GM23338 (cell line): ENCODE results near the gene F8.

Source experiments
- CREB1 ChIP-seq: fragments of 250-450 bp; sonication (Bioruptor Pico); IDR thresholded peaks from 2 replicates; pipeline ENCODE4 v1.5.0; 2020; ENCODE audit warnings: low read depth, mild to moderate bottlenecking, moderate library complexity
- EZH2 ChIP-seq: fragments of 200-600 bp; sonication (generic); IDR thresholded peaks from one replicate; pipeline ENCODE4 v1.8.0; 2017; ENCODE audit warnings: antibody characterized with exemption, mild to moderate bottlenecking, low read depth; ENCODE audit not compliant: unreplicated experiment
- EZH2phosphoT487 ChIP-seq: fragments of 200-600 bp; sonication (generic); IDR thresholded peaks from one replicate; pipeline ENCODE4 v1.8.1; 2018; ENCODE audit warnings: antibody characterized with exemption; ENCODE audit not compliant: unreplicated experiment
- JUNB ChIP-seq: IDR thresholded peaks from one replicate; pipeline ENCODE4 v1.6.1; 2016; ENCODE audit warnings: antibody characterized with exemption; ENCODE audit not compliant: unreplicated experiment
- POLR2AphosphoS5 ChIP-seq: IDR thresholded peaks from 2 replicates; pipeline ENCODE4 v1.6.1; 2016; ENCODE audit warnings: antibody characterized with exemption, low read depth
- ZNF331 ChIP-seq: fragments of 250-450 bp; sonication (Bioruptor Pico); IDR thresholded peaks from 2 replicates; pipeline ENCODE4 v1.5.0; 2020; ENCODE audit warnings: low read depth, mild to moderate bottlenecking, moderate library complexity
- TF ChIP-seq, protein P1 (sequence below), 2 experiments: fragments of 200-600 bp in 1 of 2; sonication (generic) in 1 of 2; conservative IDR thresholded peaks; 2 replicates each; pipeline versions ENCODE4 v1.5.1 to v1.6.1; 2016 to 2017; ENCODE audit warnings: antibody characterized with exemption in 2 of 2, low read depth in 2 of 2, mild to moderate bottlenecking in 2 of 2, moderate library complexity in 1 of 2
- TF ChIP-seq, protein P2 (sequence below): IDR thresholded peaks from one replicate; pipeline ENCODE4 v1.6.1; 2018; ENCODE audit warnings: antibody characterized with exemption; ENCODE audit not compliant: unreplicated experiment
- TF ChIP-seq, protein P3 (sequence below): fragments of 250-450 bp; sonication (Bioruptor Pico); IDR thresholded peaks from 2 replicates; pipeline ENCODE4 v1.5.0; 2020; ENCODE audit warnings: mild to moderate bottlenecking, moderate library complexity

DNA sequence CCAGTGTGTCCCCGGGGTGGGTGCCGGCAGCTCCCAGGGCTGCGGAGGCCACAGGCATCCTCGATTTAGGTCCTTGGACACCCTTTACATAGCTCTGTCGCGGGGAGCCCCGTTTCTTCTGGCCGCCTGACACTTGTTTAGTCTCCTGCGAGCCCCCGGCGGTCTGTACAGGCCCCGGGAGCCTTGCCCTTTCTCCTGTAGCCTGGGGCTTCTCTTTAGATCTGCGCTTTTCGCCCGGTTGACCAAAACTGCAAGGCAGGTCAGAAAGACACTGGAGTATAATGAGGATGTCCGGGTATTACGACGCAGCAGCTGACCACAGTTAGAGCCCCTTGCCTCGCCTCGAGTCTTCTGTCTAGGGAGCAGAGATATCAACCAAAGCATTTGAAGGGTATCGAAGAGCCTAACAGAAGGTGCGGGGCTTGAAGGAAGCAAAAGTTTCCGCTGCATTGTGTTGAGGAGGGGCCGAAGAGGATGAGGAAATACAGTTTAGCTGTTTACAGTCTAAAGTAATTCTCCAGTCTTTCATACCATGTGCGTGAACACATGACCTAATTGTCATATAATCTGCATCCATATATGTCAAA is 49.3 kb upstream of the F8 start:
- TF ChIP-seq, protein P1, sequence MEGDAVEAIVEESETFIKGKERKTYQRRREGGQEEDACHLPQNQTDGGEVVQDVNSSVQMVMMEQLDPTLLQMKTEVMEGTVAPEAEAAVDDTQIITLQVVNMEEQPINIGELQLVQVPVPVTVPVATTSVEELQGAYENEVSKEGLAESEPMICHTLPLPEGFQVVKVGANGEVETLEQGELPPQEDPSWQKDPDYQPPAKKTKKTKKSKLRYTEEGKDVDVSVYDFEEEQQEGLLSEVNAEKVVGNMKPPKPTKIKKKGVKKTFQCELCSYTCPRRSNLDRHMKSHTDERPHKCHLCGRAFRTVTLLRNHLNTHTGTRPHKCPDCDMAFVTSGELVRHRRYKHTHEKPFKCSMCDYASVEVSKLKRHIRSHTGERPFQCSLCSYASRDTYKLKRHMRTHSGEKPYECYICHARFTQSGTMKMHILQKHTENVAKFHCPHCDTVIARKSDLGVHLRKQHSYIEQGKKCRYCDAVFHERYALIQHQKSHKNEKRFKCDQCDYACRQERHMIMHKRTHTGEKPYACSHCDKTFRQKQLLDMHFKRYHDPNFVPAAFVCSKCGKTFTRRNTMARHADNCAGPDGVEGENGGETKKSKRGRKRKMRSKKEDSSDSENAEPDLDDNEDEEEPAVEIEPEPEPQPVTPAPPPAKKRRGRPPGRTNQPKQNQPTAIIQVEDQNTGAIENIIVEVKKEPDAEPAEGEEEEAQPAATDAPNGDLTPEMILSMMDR (conservative IDR thresholded peaks at IDR 0.05; ENCODE audit: low read depth in 2 of 2): no peak
- TF ChIP-seq POLR2AphosphoS5 (0 out of 2 replicates have a peak, but pooled peaks have one; percentile 4), EZH2 (no peak), EZH2phosphoT487 (no peak), CREB1 (CRISPR knock-in tag) (no peak), ZNF331 (CRISPR knock-in tag) (no peak), JUNB (no peak)
- TF ChIP-seq, protein P2, sequence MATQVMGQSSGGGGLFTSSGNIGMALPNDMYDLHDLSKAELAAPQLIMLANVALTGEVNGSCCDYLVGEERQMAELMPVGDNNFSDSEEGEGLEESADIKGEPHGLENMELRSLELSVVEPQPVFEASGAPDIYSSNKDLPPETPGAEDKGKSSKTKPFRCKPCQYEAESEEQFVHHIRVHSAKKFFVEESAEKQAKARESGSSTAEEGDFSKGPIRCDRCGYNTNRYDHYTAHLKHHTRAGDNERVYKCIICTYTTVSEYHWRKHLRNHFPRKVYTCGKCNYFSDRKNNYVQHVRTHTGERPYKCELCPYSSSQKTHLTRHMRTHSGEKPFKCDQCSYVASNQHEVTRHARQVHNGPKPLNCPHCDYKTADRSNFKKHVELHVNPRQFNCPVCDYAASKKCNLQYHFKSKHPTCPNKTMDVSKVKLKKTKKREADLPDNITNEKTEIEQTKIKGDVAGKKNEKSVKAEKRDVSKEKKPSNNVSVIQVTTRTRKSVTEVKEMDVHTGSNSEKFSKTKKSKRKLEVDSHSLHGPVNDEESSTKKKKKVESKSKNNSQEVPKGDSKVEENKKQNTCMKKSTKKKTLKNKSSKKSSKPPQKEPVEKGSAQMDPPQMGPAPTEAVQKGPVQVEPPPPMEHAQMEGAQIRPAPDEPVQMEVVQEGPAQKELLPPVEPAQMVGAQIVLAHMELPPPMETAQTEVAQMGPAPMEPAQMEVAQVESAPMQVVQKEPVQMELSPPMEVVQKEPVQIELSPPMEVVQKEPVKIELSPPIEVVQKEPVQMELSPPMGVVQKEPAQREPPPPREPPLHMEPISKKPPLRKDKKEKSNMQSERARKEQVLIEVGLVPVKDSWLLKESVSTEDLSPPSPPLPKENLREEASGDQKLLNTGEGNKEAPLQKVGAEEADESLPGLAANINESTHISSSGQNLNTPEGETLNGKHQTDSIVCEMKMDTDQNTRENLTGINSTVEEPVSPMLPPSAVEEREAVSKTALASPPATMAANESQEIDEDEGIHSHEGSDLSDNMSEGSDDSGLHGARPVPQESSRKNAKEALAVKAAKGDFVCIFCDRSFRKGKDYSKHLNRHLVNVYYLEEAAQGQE: no peak
- TF ChIP-seq, protein P3, sequence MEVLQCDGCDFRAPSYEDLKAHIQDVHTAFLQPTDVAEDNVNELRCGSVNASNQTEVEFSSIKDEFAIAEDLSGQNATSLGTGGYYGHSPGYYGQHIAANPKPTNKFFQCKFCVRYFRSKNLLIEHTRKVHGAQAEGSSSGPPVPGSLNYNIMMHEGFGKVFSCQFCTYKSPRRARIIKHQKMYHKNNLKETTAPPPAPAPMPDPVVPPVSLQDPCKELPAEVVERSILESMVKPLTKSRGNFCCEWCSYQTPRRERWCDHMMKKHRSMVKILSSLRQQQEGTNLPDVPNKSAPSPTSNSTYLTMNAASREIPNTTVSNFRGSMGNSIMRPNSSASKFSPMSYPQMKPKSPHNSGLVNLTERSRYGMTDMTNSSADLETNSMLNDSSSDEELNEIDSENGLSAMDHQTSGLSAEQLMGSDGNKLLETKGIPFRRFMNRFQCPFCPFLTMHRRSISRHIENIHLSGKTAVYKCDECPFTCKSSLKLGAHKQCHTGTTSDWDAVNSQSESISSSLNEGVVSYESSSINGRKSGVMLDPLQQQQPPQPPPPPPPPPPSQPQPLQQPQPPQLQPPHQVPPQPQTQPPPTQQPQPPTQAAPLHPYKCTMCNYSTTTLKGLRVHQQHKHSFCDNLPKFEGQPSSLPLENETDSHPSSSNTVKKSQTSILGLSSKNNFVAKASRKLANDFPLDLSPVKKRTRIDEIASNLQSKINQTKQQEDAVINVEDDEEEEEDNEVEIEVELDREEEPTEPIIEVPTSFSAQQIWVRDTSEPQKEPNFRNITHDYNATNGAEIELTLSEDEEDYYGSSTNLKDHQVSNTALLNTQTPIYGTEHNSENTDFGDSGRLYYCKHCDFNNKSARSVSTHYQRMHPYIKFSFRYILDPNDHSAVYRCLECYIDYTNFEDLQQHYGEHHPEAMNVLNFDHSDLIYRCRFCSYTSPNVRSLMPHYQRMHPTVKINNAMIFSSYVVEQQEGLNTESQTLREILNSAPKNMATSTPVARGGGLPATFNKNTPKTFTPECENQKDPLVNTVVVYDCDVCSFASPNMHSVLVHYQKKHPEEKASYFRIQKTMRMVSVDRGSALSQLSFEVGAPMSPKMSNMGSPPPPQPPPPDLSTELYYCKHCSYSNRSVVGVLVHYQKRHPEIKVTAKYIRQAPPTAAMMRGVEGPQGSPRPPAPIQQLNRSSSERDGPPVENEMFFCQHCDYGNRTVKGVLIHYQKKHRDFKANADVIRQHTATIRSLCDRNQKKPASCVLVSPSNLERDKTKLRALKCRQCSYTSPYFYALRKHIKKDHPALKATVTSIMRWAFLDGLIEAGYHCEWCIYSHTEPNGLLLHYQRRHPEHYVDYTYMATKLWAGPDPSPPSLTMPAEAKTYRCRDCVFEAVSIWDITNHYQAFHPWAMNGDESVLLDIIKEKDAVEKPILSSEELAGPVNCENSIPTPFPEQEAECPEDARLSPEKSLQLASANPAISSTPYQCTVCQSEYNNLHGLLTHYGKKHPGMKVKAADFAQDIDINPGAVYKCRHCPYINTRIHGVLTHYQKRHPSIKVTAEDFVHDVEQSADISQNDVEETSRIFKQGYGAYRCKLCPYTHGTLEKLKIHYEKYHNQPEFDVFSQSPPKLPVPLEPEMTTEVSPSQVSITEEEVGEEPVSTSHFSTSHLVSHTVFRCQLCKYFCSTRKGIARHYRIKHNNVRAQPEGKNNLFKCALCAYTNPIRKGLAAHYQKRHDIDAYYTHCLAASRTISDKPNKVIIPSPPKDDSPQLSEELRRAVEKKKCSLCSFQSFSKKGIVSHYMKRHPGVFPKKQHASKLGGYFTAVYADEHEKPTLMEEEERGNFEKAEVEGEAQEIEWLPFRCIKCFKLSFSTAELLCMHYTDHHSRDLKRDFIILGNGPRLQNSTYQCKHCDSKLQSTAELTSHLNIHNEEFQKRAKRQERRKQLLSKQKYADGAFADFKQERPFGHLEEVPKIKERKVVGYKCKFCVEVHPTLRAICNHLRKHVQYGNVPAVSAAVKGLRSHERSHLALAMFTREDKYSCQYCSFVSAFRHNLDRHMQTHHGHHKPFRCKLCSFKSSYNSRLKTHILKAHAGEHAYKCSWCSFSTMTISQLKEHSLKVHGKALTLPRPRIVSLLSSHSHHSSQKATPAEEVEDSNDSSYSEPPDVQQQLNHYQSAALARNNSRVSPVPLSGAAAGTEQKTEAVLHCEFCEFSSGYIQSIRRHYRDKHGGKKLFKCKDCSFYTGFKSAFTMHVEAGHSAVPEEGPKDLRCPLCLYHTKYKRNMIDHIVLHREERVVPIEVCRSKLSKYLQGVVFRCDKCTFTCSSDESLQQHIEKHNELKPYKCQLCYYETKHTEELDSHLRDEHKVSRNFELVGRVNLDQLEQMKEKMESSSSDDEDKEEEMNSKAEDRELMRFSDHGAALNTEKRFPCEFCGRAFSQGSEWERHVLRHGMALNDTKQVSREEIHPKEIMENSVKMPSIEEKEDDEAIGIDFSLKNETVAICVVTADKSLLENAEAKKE (CRISPR knock-in tag): no peak
